Upper lobe of left lung (tissue), 6 donors: ENCODE data around the gene ATL1. TPM values are rescaled to one million over a fixed set of nuclear protein-coding genes. Genes with fewer than 3 reads are reported as not detected.
"Not testable (repeated sequence)": the region's sequence is repeated elsewhere in the genome, so short reads cannot be mapped to it uniquely, and the experiment has no call there.

ENCODE experiments used
- ATAC-seq, 2 donors: fragments of 200-7000 bp; cut with Tn5 transposase; one replicate each; pipeline ENCODE4 v1.9.1; 2022; ENCODE audit warnings: mild to moderate bottlenecking in 2 of 2, moderate library complexity in 2 of 2; ENCODE audit not compliant: low FRiP score in 2 of 2
- DNase-seq, 2 donors: peaks; one replicate each; pipeline ENCODE4 v3.0.0-alpha.2; 2019 to 2020
- H3K27ac ChIP-seq, 4 donors: fragments of 200-600 bp; sonication (generic); one replicate each; pipeline ENCODE4 v1.5.1; 2016 to 2019
- H3K27me3 ChIP-seq, 4 donors: fragments of 200-600 bp; sonication (generic); one replicate each; pipeline ENCODE4 v1.5.1; 2017 to 2019
- H3K36me3 ChIP-seq, 4 donors: fragments of 200-600 bp; sonication (generic); one replicate each; pipeline ENCODE4 v1.5.1; 2016 to 2019
- H3K4me1 ChIP-seq, 4 donors: fragments of 200-600 bp; sonication (generic); one replicate each; pipeline ENCODE4 v1.5.1; 2018 to 2019
- H3K4me3 ChIP-seq, 4 donors: fragments of 200-600 bp; sonication (generic); one replicate each; pipeline ENCODE4 v1.5.1; 2017 to 2019; ENCODE audit warnings: mild to moderate bottlenecking in 2 of 4, moderate library complexity in 1 of 4
- H3K9me3 ChIP-seq, 4 donors: fragments of 200-600 bp; sonication (generic); one replicate each; pipeline ENCODE4 v1.5.1; 2018 to 2019
- EP300 ChIP-seq, 4 donors: sonication (generic); formaldehyde crosslinking; IDR thresholded peaks; one replicate each; pipeline ENCODE4 v1.5.1; 2017; ENCODE audit warnings: antibody characterized with exemption in 4 of 4, control low read depth in 2 of 4
- POLR2A ChIP-seq, 4 donors: fragments of 450-650 bp; IDR thresholded peaks; one replicate each; pipeline ENCODE4 v1.5.1; 2016 to 2017; ENCODE audit warnings: antibody characterized with exemption in 4 of 4, mild to moderate bottlenecking in 2 of 4
- POLR2AphosphoS5 ChIP-seq, 2 donors: sonication (generic); formaldehyde crosslinking; IDR thresholded peaks; one replicate each; pipeline ENCODE4 v1.5.1; 2017; ENCODE audit warnings: antibody characterized with exemption in 2 of 2
- WGBS, 2 donors: methylation state at CpG; one replicate each; pipeline ENCODE4 v1.1.5; 2017 to 2018; 5-methylcytosine and 5-hydroxymethylcytosine counted together
- total RNA-seq, 6 donors: library from RNA; depleted of rRNA in 4 of 6; stranded (reverse); fragments of >200 nt in 4 of 6; gene quantifications; one replicate each; pipeline versions ENCODE4 v1.1.0 to v1.2.1, GENCODE V29; 2016 to 2021
- TF ChIP-seq, protein P1 (sequence below), 6 experiments: fragments of 450-650 bp in 4 of 6; fragments of 200-600 bp in 2 of 6; sonication (generic) in 2 of 6; IDR thresholded peaks; one replicate each; pipeline ENCODE4 v1.5.1; 2016 to 2019; ENCODE audit warnings: antibody characterized with exemption in 6 of 6
- donor health status: DM: no; HTN: no; CAD: no; lungs with moderate emphysema.
- donor health status: DM: no; HTN: yes; CAD: no; lungs with severe emphysema.

Gene ATL1
- total RNA-seq, 6 donors from 2014 or later = 1.3 to 7.9 (median 5.3) TPM

DNA sequence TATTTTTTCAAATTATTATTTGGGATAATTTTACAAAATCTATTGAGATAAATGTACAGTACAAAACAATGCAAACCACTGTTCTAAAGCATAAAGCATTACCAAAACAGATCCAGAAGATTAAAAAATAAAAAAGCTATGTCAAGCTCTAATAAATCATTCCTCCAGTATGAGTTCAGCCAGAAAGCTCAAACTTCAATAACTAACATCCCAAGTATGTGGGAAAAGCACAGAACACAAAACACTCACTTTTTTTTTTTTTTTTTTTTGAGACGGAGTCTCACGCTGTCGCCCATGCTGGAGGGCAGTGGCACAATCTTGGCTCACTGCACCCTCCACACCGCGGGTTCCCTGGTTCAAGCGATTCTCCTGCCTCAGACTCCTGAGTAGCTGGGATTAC is 96.8 kb downstream of the ATL1 start:
- no peak overlapping the region for H3K27ac ChIP-seq
- no peak overlapping the region for H3K4me3 ChIP-seq
- ATAC-seq = no peak
- H3K36me3 ChIP-seq = peaks cover 0 to 12% (median 0%) of the 10 kb centered on the region in 4 donors
- peaks cover 13 to 36% (median 22%) of the 10 kb centered on the region in 4 donors for H3K4me1 ChIP-seq
- no peaks in the 10 kb centered on the region for H3K27me3 ChIP-seq
- TF ChIP-seq EP300 (IDR thresholded peaks at IDR 0.05) (no peak), POLR2AphosphoS5 (IDR thresholded peaks at IDR 0.05) (no peak), POLR2A (IDR thresholded peaks at IDR 0.05) (no peak)
- TF ChIP-seq, protein P1, sequence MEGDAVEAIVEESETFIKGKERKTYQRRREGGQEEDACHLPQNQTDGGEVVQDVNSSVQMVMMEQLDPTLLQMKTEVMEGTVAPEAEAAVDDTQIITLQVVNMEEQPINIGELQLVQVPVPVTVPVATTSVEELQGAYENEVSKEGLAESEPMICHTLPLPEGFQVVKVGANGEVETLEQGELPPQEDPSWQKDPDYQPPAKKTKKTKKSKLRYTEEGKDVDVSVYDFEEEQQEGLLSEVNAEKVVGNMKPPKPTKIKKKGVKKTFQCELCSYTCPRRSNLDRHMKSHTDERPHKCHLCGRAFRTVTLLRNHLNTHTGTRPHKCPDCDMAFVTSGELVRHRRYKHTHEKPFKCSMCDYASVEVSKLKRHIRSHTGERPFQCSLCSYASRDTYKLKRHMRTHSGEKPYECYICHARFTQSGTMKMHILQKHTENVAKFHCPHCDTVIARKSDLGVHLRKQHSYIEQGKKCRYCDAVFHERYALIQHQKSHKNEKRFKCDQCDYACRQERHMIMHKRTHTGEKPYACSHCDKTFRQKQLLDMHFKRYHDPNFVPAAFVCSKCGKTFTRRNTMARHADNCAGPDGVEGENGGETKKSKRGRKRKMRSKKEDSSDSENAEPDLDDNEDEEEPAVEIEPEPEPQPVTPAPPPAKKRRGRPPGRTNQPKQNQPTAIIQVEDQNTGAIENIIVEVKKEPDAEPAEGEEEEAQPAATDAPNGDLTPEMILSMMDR (IDR thresholded peaks at IDR 0.05) = no peak
- WGBS, 2 donors = 92 to 97% methylated on average over 6 of the region's 6 CpGs
- no peak for DNase-seq
- no peaks in the 10 kb centered on the region for H3K9me3 ChIP-seq

DNA sequence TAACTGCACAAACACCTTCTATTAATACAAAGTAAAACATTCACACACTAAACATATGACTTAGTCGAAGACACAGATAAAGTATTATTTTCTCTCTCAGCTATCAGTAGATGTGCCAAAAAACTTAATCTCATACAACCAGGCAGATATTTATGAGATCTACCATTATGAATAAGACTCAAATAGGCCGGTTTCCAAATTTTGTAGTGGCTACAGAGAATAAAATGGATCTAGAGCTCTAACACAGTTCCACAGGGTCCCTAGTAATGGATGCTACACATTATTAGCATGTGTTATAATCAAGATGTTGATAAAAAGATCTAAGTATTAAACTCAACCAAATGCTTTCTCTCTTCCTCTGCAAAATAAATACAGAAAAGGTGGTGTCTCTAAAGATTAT is 97.8 kb downstream of the ATL1 start:
- Histone ChIP-seq H3K27me3 (no peaks in the 10 kb centered on the region), H3K36me3 (peaks cover 0 to 12% (median 0%) of the 10 kb centered on the region in 4 donors), H3K4me3 (peak overlapping the region in 2 of 4 donors; percentile 8 to 9), H3K27ac (peak overlapping the region in 3 of 4 donors; percentile 48 to 69 (median 59)), H3K4me1 (peaks cover 13 to 36% (median 22%) of the 10 kb centered on the region in 4 donors), H3K9me3 (no peaks in the 10 kb centered on the region)
- DNase-seq (no peak), ATAC-seq (peak in 1 of 2 donors; percentile 29)
- 37 to 40% methylated on average over 2 of the region's 2 CpGs for WGBS, 2 donors
- no peak for TF ChIP-seq POLR2AphosphoS5 (IDR thresholded peaks at IDR 0.05)
- no peak for TF ChIP-seq EP300 (IDR thresholded peaks at IDR 0.05)
- TF ChIP-seq, protein P1 (IDR thresholded peaks at IDR 0.05) = no peak
- TF ChIP-seq POLR2A (IDR thresholded peaks at IDR 0.05) = no peak

DNA sequence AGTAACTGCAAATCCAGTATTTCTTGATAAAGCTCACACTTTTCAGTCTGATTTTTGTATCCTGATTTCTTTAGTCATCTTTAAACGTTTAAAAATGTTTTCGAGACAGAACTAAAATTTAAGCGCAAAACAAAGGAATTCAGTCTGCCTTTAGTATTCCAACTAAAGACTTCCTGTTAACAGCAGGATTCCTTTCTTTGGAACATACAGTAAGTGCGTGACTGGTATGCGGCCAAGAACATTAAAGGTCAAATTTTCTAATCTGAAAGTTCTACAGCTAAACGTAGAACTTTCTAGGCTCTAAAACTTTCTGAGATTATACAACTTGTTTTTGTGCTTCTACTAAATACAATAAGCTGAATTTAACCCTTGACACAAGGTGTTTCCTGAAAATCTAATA is 98.3 kb downstream of the ATL1 start:
- Histone ChIP-seq H3K27ac (peak overlapping the region in 3 of 4 donors; percentile 48 to 69 (median 59)), H3K4me1 (peaks cover 13 to 37% (median 22%) of the 10 kb centered on the region in 4 donors), H3K9me3 (no peaks in the 10 kb centered on the region), H3K27me3 (no peaks in the 10 kb centered on the region), H3K4me3 (peak overlapping the region in 2 of 4 donors; percentile 8 to 9), H3K36me3 (peaks cover 0 to 12% (median 0%) of the 10 kb centered on the region in 4 donors)
- TF ChIP-seq POLR2A (IDR thresholded peaks at IDR 0.05) = no peak
- no peak for TF ChIP-seq POLR2AphosphoS5 (IDR thresholded peaks at IDR 0.05)
- TF ChIP-seq EP300 (IDR thresholded peaks at IDR 0.05) = no peak
- TF ChIP-seq, protein P1 (IDR thresholded peaks at IDR 0.05) = no peak
- peak in 1 of 2 donors; percentile 40 for DNase-seq
- ATAC-seq = peak in 1 of 2 donors; percentile 39
- 31 to 32% methylated on average over 6 of the region's 6 CpGs for WGBS, 2 donors

- 60 to 74% methylated on average over 6 of the region's 6 CpGs for whole genome bisulfite sequencing, 2 donors
- Histone ChIP-seq H3K36me3 (peaks cover 0 to 17% (median 2%) of the 10 kb centered on the region in 4 donors), H3K27me3 (no peaks in the 10 kb centered on the region), H3K9me3 (no peaks in the 10 kb centered on the region), H3K27ac (peak overlapping the region in 2 of 4 donors; percentile 59 to 69), H3K4me3 (no peak overlapping the region), H3K4me1 (peaks cover 13 to 45% (median 26%) of the 10 kb centered on the region in 4 donors)
- DNase-seq = peak in 1 of 2 donors; percentile 30
- TF ChIP-seq EP300 (IDR thresholded peaks at IDR 0.05) (no peak), POLR2AphosphoS5 (IDR thresholded peaks at IDR 0.05) (peak in 1 of 2 donors; percentile 5), POLR2A (IDR thresholded peaks at IDR 0.05) (no peak)
- TF ChIP-seq, protein P1 (IDR thresholded peaks at IDR 0.05) = no peak
- no peak for ATAC-seq
Measured at GRCh38 chr14:50659327-50659974, 99.5 kb downstream of the ATL1 start.

DNA sequence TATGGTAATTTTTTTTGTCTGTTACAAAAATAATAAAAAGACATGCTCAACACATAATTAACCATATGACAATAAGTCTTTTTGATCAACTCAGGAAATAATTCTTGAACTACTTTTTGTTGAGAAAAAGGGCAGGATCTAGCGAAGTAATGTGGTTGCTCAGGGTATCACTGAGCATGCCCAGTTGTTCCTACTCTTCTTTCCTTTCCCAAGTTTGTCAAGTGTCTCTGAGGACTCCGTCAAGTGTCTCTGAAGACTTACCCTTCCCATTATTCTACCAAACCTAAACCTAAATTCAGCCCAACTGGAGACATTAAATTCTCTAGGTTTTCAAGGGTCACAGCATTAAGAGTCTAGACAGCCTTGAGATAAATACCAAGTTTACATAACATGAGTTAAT is 104.6 kb downstream of the ATL1 start:
- H3K27ac ChIP-seq, H3K27me3 ChIP-seq, H3K4me3 ChIP-seq, DNase-seq, ATAC-seq, H3K9me3 ChIP-seq: not testable (repeated sequence)
- WGBS, 2 donors = 95 to 98% methylated on average over 2 of the region's 2 CpGs
- Histone ChIP-seq H3K36me3 (peaks cover 0 to 21% (median 2%) of the 10 kb centered on the region in 4 donors), H3K4me1 (peaks cover 12 to 36% (median 17%) of the 10 kb centered on the region in 4 donors)

GRCh38 chr14:50665300-50665699 is 105.4 kb downstream of the ATL1 start:
- H3K4me1 ChIP-seq = peaks cover 12 to 29% (median 15%) of the 10 kb centered on the region in 4 donors
- H3K9me3 ChIP-seq, H3K27ac ChIP-seq, H3K27me3 ChIP-seq, DNase-seq, H3K4me3 ChIP-seq, ATAC-seq: not testable (repeated sequence)
- WGBS, 2 donors = 92% methylated on average over 5 of the region's 5 CpGs
- H3K36me3 ChIP-seq = peaks cover 0 to 20% (median 2%) of the 10 kb centered on the region in 4 donors
